OCI-M1 (cell line): ENCODE measurements around the gene LTA4H.

Source experiments
- DNase-seq: peaks from one replicate; lab custom pipeline; 2025; lab: John Stamatoyannopoulos, UW

Gene LTA4H

DNA sequence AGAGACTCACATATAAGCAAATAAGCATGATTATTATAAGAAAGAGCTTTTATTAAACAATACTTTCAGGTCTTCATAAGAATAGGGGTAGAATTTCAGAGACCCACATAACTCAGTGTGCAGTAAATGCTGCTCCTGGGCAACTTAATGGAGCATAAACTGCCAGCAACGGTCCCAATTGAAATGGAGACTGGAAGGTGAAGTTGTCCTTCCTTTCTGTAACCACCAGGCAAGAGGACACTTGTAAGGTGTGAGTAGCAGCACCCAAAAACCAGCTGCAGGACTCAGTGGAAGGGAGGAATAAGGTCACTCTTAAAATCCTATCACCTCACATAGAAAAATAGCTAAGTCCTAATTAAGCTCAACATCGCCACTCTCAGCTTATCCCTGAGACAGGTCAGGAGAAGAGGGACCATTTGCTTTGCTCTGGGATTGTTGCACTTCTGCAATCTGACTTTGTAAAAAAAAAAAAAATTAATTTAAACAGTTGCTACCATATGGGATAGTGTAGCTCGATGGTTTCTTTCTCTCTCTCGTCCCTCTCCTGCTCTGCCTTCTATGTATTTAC, 22.7 kb upstream of the LTA4H start:
- DNase-seq, result peak; percentile 43

DNA sequence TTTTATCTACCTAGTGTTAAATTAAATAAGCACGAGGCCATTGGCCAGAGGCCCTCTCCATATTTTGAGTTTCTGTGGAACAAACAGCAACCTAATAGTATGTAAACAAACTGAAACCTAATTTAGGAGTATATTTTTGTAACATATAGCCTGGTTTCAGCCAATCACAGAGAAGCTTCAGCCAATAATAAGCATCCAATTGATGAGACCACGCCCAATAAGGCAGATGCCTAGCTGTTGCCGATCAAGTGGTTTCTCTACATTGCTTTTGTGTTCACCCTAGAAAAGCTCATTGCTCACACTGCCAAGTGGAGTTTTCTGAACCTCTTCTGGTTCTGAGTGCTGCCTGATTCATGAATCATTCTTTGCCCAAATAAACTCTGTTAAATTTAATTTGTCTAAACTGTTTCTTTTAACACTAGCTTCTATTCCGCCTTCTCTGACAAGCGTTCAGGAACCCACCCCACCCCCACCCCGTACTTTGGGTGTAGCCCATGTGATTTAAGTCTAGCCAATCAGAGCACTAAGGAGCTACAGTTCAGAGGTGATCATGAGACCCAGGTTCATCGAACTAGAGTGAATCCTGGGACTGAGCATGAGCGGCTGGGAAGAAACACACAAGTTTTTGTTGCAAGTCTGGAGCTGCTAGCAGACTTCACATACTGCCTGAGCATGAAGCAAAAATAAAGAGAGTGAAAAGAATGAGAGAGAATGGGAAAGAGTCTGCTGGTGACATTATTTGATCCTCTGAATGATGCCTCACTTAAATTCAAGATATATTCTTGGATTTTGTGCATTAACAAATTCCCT, 21.5 kb upstream of the LTA4H start:
- no peak for DNase-seq

DNA sequence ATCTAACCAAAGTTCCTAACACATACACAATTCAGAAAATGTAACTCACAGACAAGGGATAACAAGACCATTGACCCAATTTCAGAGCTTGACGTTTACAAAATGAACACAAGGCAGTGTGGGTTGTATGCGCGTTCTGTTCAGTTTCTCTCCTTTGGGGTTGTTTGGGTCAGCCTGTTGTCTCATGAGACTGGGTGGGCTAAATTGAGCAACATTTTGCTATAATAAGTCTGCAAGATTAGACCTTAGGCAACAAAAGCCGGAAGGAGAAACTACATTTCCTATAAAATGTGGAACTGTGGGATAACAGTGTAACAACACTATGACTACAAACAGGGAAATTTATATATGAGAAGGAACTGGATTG, 18.8 kb upstream of the LTA4H start:
- no peak for DNase-seq

DNA sequence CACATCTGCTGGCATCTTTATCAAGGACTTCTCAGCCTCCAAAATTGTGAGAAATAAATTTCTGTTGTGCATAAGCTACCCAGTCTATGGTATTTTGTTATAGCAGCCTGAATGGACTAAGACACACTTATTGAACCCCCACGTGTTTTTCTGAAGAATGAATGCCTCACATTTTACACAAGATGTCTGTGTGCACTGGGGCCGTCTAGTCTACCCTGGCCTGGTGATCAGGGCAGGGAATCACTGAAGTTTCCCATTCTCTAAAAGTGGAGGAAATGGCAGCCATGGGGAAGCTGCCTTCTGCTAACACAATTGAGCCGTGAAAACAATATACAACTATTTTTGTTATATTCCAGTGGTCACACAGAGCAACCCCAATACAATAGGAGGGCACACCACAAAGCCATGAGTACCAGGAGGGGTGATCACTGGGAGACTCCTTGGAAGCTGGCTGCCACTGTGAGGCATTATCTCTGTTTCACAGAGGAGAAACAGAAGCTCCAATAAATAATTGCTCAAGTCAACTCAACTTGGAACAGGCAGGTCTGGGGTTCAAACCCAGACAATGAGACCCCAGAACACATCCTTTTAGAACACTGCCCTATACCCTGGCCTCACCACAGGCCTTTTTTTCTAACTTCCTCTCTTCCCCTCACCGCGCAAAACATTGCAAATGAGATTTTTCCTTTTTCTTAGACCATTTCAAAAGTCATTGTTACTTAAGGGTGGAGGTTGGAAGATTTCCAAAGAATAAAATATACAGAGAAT, 18.3 kb upstream of the LTA4H start:
- DNase-seq, result no peak

DNA sequence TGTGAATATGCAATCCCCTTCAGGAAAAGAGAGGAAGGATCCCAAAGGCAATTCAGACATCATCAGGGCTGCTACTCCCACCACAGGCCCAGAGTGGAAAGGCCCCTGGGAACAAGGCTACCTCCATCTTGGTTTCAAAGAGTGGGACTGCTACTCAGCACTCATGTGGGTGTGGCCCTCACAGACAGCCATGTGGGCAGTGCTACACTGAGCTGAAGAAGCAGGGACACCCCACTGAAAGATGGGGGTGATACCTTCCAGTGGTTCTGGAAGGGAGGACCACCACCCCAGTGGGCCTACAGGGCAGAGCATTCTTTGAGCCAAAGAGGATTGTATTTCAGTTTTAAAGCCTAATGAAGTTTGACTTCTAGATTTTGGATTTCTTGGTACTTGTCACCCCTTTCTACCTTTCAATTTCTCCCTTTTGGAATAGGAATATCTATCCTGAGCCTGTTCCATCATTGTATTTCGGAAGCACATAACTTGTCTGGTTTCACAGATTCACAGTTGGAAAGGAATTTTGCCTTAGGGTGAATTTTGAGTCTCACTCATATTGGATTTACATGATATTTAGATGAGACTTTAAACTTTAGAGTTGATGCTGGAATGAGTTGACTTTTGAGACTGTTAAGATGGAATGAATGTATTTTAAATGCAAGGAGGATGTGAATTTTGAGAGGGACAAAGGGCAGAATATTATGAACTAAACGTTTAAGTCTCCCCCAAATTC, 16.5 kb upstream of the LTA4H start:
- no peak for DNase-seq

DNA sequence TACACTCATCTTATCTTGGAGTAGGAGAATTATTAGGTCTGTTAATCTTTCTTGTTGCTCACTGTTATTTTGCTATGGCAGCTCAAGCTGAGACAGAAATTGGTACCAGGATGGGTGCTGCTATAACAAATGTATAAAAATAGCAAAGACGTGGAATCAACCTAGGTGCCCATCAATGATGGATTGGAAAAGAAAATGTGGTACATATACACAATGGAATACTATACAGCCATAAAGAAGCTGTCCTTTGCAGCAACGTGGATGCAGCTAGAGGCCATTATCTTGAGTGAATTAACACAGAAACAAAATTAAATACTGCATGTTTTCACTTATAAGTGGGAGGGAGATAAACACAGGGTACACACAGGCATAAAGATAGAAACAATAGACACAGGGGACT, 14.8 kb upstream of the LTA4H start:
- no peak for DNase-seq

DNA sequence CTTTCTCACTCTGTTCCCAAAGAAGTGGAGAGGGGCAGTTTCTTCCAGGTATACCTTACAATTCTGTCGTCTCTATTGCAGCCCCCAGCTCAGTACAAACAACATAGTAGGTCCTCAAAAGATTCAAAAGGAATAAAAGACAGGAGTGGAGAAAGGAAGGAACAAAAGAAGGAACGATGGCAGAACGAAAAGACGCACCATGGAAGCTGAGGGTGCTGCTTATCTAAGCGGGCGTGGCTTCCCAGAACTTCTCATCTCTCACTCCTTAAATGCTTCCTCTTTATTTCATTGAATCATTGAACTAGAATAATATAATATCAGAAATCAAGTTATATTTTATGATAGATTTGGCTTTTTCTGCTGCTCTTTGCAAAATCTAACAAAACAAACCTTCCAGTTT, 13.7 kb upstream of the LTA4H start:
- peak; percentile 70 for DNase-seq

DNA sequence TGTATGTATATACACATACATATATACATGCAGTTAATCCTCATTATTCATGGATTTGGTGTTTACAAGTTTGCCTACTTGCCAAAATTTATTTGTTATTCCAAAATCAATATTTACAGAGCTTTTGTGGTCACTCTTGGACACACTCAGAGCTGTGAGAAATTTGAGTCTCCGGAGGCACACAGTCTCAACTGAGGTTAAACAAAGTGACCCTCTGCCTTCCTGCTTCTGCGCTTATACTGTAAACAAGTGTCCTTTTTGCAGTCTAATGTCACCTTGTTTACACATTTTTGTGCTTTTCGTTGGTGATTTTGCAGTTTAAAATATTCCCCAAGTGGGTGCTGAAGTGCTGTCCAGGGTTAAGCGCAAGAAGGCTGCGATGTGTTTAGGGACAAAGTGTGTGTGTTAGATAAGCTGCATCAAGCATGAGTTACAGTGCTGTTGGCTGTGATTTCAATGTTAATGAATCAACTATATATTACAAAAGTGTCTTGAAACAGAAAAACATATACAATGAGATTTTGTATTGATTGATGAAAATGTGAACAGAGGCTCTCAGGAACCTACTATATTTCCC, 13.1 kb upstream of the LTA4H start:
- DNase-seq, result peak; percentile 44

DNA sequence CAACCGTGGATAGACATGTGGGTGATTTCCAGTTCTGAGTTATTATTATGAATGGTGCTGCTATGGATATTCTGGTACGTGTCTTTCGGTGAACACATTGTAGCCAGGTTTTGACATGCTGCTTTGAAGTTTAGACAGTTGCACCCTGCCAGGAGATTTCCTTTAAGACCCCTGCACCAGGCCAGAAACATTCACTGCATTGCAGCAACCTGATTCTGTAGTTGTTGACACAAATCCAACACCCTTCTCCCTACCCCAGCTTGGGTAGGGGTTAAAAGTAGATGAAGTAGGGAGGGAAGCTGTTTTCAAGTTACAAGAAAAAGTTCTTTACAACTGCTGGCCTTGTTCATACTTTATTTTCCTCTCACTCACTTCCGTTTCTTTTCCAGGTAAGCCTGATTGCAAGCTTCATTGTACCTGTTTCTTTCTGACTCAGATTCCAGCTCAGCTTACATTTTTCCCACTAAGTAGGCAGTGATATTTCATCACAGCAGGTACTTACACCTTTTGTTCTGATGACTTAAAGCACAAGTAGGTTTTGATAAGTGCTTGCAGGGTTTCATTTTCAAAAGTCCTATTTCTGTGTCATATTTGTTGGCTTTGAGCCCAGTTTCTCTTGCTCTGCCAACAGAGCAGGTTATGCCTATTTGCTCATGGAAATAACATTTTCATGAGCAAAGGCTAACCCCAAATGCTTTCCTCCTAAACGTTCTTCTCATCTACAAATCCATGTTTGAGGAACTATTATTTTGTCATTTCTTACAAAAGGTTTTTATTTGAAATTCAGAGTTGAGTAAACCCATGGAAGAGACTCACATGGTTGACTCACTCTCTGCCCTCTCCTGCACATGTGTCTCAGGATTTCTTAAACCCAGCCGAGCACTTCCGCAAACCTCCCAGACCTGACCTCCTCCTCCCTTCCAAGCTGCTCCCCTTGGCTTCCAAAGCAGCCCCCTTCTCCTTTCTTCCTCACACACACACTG, 12.1 kb upstream of the LTA4H start:
- DNase-seq, result peak; percentile 87

DNA sequence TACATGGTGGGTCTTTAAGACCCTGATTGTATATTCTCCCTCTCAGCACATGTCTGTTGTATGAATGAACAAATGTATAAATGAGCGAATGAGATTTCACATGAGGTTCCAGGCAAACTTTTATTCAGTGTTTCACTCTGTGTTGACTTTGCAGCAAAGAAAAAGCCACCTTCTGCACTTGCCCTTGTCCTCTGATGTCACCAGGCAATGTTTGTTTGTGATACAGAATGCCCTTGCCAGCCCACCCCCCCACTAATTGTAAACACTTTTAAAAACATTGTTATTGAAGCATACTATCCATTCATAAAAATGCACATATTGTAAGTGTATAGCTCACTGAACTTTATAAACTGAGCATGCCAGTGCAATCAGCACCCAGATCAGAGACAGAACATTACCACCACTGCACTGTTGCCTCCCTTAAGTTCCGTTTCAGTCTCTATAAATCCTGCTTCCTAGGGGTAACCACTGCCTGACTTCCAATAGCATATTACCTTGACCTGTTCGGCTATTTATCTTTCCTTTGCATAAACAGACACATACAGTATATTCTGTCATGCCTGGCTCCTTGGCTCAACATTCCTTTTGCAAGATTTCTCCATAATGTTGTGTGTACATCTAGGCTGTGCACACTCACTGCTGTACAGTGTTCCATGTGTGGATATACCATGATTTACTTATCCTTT, 11.3 kb upstream of the LTA4H start:
- DNase-seq, result no peak

DNA sequence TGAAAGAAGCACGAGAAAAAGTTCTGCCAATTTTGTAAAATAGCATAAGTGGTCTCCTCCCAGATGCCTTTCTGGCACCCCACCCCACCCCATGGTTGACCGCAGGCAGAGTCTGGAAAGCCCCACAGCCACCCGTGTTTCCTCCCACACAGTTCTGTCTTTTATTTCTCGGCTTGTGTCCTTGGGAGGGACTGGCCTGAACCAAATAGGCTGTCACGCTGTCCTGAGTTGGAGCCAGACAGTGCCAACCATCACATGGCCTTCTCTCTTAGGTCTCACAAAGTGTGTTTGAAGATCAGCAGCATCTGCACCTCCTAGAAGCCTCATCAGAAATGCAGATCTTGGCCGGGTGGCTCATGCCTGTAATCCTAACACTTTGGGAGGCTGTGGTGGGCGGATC, 10.2 kb upstream of the LTA4H start:
- no peak for DNase-seq

DNA sequence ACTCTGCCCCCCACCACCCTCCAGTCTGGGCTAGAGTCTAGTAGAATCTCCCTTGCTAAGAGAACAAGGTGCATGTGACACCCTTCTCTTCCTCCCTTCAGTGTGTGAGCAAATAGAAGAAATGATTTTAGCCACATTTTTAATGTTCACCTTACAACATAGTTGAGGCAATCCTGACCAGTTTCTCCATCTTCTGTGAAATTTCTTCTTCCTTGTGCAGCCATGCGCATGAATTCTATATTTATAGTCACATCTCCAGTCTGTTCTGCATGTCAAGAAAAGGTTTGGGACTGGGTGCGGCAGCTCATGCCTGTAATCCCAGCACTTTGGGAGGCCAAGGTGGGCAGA, 9.5 kb upstream of the LTA4H start:
- DNase-seq, result no peak

DNA sequence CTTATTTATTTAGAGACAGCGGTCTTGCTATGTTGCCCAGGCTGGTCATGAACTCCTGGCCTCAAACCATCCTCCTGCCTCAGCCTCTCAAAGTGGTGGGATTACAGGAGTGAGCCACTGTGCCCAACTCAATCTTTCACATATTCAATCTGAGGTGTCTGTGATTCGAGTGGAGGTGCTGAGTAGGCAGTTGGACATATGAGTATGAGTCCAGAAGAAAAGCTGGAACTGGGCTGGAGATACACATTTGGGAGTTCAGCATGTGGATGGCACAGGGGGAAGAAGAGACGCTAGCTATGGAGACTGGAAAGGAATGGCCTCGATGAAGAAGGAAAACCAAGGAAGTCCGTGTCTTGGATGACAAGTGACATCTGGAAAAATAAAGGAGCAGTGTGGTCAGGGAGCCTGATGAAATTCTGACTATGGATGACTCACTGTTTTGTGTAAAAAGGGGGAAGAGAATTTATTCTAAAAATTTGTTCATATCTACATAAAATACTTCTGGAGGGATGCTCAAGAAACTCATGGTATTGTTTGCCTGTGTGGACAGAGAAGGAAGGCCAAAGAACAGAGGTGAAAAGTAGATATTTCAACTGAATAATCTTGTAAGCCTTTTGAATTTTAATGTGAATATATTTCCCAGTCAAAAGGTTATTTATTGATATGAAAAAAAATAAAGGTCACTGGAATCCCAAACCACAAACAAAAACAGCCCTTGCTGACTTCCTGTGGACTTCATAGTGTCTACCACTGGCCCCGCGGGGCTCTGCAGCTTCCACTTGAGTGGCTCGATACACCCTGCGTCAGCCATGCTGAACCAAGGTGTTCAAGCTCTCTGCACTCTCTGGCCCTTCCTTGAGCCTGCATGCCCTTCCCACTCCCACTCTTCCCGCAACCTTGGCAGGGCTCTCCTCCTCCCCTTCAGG, 8.9 kb upstream of the LTA4H start:
- peak; percentile 26 for DNase-seq

DNA sequence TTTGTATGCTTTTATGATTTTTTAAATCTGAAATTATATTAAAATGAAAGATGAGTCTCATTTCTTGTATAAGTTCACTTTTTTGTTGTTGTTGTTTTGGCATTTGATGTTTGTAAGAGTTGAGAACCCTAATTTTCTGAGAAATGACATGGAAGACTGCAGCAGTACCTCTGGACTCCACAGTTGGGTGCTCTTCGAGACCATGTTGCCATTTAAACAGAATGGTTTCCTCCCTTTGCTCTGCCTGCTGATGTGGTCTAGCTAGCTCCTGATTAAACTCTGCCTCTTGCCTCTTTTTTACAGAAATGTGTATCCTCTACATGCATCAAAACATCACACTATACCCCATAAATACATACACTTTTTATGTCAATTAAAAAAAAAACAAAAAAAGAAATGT, 5.8 kb upstream of the LTA4H start:
- peak; percentile 42 for DNase-seq

DNA sequence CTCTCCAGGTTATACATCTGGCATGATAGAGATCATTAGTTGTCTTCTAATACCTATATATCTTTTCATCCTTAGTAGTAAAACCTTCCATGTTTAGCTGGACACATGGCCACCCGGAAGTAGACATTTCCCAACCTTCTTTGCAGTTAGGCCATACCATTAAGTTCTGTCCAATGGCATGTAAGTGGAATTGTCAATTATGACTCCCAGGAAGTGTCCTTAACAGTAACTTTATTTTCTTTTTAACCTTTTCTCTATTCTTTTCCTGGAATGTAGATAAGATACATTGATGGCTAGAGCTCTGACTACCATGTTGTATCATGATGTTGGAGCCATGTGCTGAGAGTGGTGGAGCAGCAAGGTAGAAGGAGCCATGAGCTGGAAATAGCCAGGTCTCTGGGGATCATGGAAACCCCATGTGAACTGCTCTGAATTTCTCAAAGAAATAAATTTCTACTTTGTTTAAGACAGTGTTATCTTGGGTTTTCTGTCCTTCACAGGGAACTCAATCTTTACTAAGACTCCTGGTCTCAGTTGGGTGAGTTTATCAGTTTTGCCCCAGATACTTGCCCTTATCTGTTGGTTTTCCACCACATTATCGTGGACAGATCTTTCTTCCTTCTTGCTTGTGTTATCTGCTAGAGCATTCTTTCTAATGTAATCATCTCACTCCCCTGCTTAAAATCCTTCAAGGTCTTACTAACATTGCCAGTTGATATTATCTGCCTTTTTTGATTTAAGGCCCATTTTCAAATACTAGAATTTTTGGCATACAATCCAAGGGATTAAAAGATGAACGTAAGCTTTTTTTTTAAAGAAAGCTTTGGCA, 5.1 kb upstream of the LTA4H start:
- DNase-seq, result peak; percentile 55

DNA sequence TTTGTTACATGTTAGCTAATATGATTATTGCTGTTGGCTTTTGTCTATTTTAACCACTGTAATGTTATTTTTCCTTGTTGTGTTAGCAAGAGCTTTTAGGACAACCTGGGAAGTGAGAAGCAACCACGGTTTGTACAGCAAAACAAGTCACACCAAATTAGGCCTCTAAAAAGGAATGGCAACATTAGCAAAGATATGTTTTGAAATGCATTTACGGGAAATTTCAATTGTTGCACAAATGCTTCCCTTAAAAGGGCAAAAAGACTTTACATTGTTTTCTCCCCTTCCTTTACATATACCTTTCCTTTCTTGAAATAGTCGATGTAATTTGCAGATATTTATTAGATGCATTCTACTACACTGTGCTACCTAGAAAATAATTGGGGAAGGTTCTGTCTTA, 4.1 kb upstream of the LTA4H start:
- no peak for DNase-seq

DNA sequence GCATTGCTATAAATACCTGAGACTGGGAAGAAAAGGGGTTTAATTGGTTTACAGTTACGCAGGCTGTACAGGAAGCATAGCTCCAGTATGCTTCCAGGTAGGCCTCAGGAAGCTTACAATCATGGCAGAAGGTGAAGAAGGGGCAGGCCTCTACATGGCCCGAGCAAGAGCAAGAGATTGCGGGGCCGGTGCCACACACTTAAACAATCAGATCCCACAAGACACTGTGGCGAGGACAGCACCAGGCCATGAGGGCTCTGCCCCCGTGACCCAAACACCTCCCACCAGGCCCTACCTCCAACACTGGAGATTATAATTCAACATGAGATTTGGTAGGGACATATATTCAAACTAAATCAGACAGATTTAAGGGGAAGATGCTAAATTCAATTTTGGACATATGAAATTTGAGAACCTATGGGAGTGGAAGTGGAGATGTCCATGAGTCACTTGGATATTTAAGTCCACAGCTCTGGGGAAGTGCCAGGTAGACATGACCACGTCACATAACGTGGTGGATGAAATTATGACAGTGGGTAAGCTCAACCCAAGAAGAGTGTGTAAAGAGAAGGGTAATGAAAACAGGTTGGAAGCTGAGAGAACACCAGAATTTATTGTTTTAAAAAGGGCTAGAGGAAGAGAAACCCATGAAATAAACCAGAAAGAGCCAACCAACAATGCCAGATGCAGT, 1.5 kb upstream of the LTA4H start:
- DNase-seq, result no peak
